OCI-LY7 (cell line): ENCODE results near the gene RHBG.

Experiments used
- CTCF ChIP-seq: fragments of 200-600 bp; sonication (generic); conservative IDR thresholded peaks from 2 replicates; pipeline ENCODE4 v1.5.1; 2014; ENCODE audit warnings: mild to moderate bottlenecking, antibody characterized with exemption, low read length, moderate library complexity, mixed read lengths
- EZH2phosphoT487 ChIP-seq: fragments of 200-600 bp; sonication (generic); IDR thresholded peaks from 2 replicates; pipeline ENCODE4 v1.6.1; 2018; ENCODE audit warnings: low read depth, borderline replicate concordance, mild to moderate bottlenecking, mixed run types, antibody characterized with exemption, low read length, moderate library complexity, mixed read lengths

- TF ChIP-seq EZH2phosphoT487 (no peak), CTCF (no peak)
Observed at GRCh38 chr1:156433602-156434001, 64.6 kb downstream of the RHBG start.
